ENCODE results near the gene FAM219B. TPM values are rescaled to one million over a fixed set of nuclear protein-coding genes. Genes with fewer than 3 reads are reported as not detected.

The FAM219B gene
- total and polyA plus RNA-seq, 2 of the 8 experiments (the other 6 are each of a cell fraction or from before 2014, with no cell fraction given) = 57.1 to 66.6 TPM

- TF ChIP-seq EP300 (IDR thresholded peaks at IDR 0.05; ENCODE audit: borderline replicate concordance in 1 of 2, low read depth in 2 of 2, low read length in 2 of 2) = peak in 1 of 2 experiments; percentile 17; a peak in 1 of 3 replicates
- TF ChIP-seq RBBP5 (IDR thresholded peaks at IDR 0.05; ENCODE audit: borderline replicate concordance, low read depth, low read length) = peak; percentile 61; the same call in 1 of the 2 replicates
- peak; percentile 93 for TF ChIP-seq KDM4A (IDR thresholded peaks at IDR 0.05; ENCODE audit: low read depth, low read length, severe bottlenecking)
- peak; percentile 71 for TF ChIP-seq SAP30 (IDR thresholded peaks at IDR 0.05; ENCODE audit: insufficient read depth, insufficient replicate concordance, low read length)
- no peak for TF ChIP-seq BCL11A (IDR thresholded peaks at IDR 0.05; ENCODE audit: low read depth in 2 of 2, low read length in 2 of 2)
- no peak for TF ChIP-seq HDAC6 (IDR thresholded peaks at IDR 0.05; ENCODE audit: low read depth, low read length)
- TF ChIP-seq SIX5 (IDR thresholded peaks at IDR 0.05; ENCODE audit: low read depth, low read length) = peak; percentile 87
- TF ChIP-seq CREB1 (IDR thresholded peaks at IDR 0.05) = peak; percentile 84
- TF ChIP-seq KDM1A (IDR thresholded peaks at IDR 0.05; ENCODE audit: borderline replicate concordance, low read length) = peak; percentile 88; the same call in 1 of the 2 replicates
- TF ChIP-seq RXRA (IDR thresholded peaks at IDR 0.05; ENCODE audit: insufficient read depth, low read depth, low read length) = no peak
- TF ChIP-seq SP4 (IDR thresholded peaks at IDR 0.05; ENCODE audit: low read length) = peak; percentile 63; the same call in 1 of the 2 replicates
- TF ChIP-seq MAX (IDR thresholded peaks at IDR 0.05) = peak; percentile 75
- peak; percentile 96 for TF ChIP-seq ASH2L (IDR thresholded peaks at IDR 0.05; ENCODE audit: low read length)
Observed at GRCh38 chr15:74889883-74890664, 16.6 kb downstream of the FAM219B start, which contains the start of gene MPI (continued).

All from H1 (cell line).